Right cardiac atrium (tissue), 5 donors: ENCODE data around the gene ADM5. TPM values are rescaled to one million over a fixed set of nuclear protein-coding genes. Genes with fewer than 3 reads are reported as not detected.
A peak's percentile ranks its signal among the peaks of the same experiment; 100 is the strongest.

Experiments used
- ATAC-seq, 2 donors: fragments of 200-7000 bp; cut with Tn5 transposase; one replicate each; pipeline versions ENCODE4 v1.8.0 to v1.9.1; 2020; ENCODE audit warnings: moderate library complexity in 2 of 2, mild to moderate bottlenecking in 1 of 2
- DNase-seq, 3 donors: peaks; one replicate each; pipeline ENCODE4 v3.0.0-alpha.2; 2020
- H3K27ac ChIP-seq: one replicate; pipeline ENCODE4 v1.5.1; 2013; ENCODE audit warnings: mild to moderate bottlenecking, low read length, control low read depth, moderate library complexity
- H3K27me3 ChIP-seq: one replicate; pipeline ENCODE4 v1.6.1; 2013; ENCODE audit not compliant: control insufficient read depth, insufficient read depth
- H3K4me1 ChIP-seq: one replicate; pipeline ENCODE4 v1.6.1; 2013; ENCODE audit warnings: low read length; ENCODE audit not compliant: control insufficient read depth, insufficient read depth
- H3K4me3 ChIP-seq: one replicate; pipeline ENCODE4 v1.5.1; 2013; ENCODE audit warnings: low read length, control low read depth
- H3K9me3 ChIP-seq: one replicate; pipeline ENCODE4 v1.6.1; 2013; ENCODE audit warnings: low read length; ENCODE audit not compliant: control insufficient read depth
- WGBS: extraction: QIAGEN DNeasy Blood & Tissue Kit; methylation state at CpG from one replicate; pipeline ENCODE4 v1.1.7; 2013; 5-methylcytosine and 5-hydroxymethylcytosine counted together
- intact Hi-C, 4 donors: fragments of 100-400 bp; cut with DNase I; formaldehyde crosslinking; loops; one replicate each; pipeline versions ENCODE4 v1.11.0 to v1.14.0; 2022 to 2023
- polyA plus RNA-seq: library from polyadenylated mRNA; stranded (reverse); fragments of 200-250 nt; gene quantifications from one replicate; pipeline ENCODE4 v1.2.3, GENCODE V29; 2013
- total RNA-seq, 4 donors: library from RNA; stranded (reverse); fragmentation: NEBNext Ultra II Directional; extraction: Animal tissue kit (Norgen Biotek cat#: 25700); gene quantifications; one replicate each; pipeline ENCODE4 v1.2.1, GENCODE V29; 2021
- donor health status: healthy with polysubstance abuse.
- donor health status: DM: no; HTN: yes; CAD: no.
- donor health status: DM: no; HTN: no; CAD: no.
- donor health status: DM: no; HTN: yes; CAD: no; lungs with severe emphysema.
- donor health status: DM: yes; HTN: yes; CAD: no.

The ADM5 gene
- total and polyA plus RNA-seq, 5 donors: 0.28 to 0.82 (median 0.45) TPM

DNA sequence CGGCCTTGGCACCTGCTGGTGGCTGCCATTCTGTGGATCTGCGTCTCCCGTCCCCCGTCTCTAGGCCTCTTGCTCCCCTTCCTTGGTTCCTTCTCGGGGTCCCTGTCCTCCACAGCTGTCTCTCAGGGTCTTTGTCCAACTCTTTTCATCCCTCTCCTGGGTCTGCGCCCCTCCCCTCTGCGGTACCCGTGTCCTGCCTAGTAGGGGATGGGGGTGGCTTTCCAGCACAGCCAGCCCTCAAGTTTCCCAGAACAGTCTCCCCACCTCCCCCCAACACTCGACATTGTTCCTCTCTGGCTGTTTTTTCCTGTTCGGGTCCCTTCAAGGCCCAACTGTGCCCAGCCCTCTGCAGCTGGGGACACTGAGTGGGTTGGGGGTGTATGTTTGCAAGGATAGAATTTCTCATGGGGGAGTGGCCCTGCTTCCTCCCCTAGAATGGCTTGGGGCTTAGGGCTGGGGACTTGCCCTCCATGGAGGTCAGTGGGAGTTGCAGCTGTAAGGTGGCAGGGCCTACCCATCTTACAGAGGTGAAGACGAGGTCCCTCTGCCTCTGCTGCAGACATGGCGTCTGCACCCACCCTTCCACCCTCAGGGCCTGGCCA lies 762 bp upstream of the ADM5 start:
- no peak for ATAC-seq
- Histone ChIP-seq H3K27ac (peak overlapping the region; percentile 29), H3K4me3 (no peak overlapping the region), H3K27me3 (no peaks in the 10 kb centered on the region), H3K4me1 (no peaks in the 10 kb centered on the region), H3K9me3 (no peaks in the 10 kb centered on the region)
- intact Hi-C loops: loop anchor here in 2 of 4 donors (10.0 kb wide), 2 partner anchors 76 to 166 kb away; partner anchors contain the start of genes AP2A1 (in 1 of the 2), PTOV1 (in 1 of the 2) and TSKS (in 1 of the 2)
- peak in 2 of 3 donors; percentile 37 to 40 for DNase-seq
- WGBS: 66% methylated on average over 12 of the region's 12 CpGs

DNA sequence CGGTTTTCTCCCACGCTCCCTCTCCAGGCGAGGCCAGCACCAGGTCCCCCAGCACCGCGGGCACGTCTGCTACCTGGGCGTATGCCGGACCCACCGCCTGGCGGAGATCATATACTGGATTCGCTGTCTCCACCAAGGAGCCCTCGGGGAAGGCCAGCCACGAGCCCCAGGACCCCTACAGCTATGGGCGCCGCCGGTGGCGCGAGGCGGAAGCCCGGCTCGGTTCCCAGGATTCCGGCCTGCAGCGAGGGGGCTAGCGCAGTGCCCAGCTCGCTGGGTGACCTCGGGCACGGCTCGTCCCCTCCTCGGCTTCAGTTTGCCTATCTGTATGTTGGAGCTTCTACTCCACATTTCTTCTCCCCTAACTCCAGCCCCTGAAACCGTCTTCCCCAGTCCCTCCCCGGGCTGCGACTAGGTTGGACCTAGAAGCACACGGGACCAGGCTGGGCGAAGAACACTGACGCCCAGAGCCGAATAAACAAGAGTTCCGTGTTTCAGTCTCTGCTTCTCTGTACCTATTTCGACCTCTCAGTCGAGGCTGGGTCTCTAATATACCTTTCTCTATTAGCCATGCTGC lies 773 bp downstream of the ADM5 start:
- H3K9me3 ChIP-seq: no peaks in the 10 kb centered on the region
- 7% methylated on average over 39 of the region's 39 CpGs for WGBS
- intact Hi-C loops: no loop called here
- DNase-seq (peak in 1 of 3 donors; percentile 63), ATAC-seq (peak; percentile 2 to 8)
- no peaks in the 10 kb centered on the region for H3K27me3 ChIP-seq
- H3K4me3 ChIP-seq: peak overlapping the region; percentile 50
- peak overlapping the region; percentile 32 for H3K27ac ChIP-seq
- no peaks in the 10 kb centered on the region for H3K4me1 ChIP-seq

DNA sequence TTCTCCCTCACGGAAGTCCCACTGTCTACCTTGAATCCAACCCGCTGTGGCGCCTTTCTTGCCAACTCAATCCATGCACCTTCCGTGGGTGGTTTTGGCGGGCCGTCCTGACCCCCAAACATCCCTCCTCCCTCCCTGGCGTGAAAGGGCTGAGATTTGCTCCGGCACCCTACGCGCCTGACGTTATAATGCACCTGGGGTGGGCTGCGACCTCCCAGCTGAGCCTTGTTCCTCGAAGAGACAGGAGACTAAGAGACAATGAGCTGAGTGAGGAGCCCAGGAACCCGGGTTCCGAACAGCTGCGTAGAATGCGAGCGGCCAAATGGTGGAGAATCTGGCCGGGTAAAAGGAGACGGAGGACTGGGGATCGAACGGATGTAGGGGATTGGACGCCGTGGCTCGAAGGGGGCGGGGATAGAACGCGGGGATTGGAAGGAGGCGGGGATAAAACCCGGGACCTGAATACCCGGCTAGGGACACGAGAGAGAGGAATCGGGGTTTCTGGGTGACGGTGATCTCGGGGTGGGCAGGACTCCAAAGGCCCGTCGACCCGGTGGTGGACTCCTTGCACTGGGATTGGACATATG lies 1.4 kb downstream of the ADM5 start, which contains the start of gene CPT1C:
Gene CPT1C (plus strand): TSS at position 461 of the 587 bp plus-strand sequence. CDS start 1,137 bp downstream, outside the sequence.
- intact Hi-C loops: no loop called here
- Histone ChIP-seq H3K27ac (peak within 1 kb of the TSS; percentile 32), H3K27me3 (no peaks in the 10 kb centered on the region), H3K9me3 (no peaks in the 10 kb centered on the region), H3K4me1 (no peaks in the 10 kb centered on the region), H3K4me3 (peak within 1 kb of the TSS; percentile 50)
- 2% methylated on average over 38 of the region's 38 CpGs for WGBS
- ATAC-seq: peak; percentile 80 to 86
- DNase-seq: peak; percentile 85 to 93 (median 93)

DNA sequence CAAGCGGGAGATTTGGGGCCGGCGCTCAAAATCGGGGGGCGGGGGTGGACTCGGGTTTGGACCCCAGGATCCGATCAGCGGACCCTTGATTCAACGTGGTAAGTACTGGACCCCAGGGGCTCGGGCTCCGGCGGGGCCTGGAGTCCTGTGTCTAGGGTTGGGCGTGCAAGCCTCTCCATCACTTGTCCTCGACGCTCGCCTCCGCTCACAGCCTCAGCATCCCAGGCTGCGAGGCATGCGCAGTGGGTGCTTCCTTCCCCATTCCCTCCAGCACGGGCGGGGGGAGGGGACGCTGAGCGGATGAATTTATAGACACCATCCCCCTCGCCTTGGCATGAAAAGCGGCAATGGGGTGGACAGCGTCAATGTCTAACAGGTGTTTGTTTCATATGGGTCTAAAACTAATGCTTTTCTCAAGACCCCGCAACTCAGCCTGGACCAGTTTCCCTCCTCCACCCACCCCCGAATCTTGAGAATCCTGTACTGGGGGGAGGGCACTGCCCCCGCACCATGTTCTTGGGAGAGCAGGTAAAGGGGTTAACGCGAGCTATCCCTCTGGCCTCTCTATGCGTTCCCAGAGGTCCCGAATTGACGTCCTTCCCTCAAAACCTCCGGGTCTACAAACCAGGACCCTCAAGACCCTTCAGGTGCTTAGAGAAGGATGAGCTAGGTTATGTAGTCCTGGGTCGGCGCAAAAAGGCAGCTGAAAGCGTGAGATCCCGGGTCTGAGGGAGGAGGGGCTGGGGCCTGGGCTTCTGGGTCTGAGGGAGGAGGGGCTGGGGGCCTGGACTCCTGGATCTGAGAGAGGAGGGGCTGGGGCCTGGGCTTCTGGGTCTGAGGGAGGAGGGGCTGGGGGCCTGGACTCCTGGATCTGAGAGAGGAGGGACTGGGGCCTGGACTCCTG lies 2.1 kb downstream of the ADM5 start:
- Histone ChIP-seq H3K27ac (no peak overlapping the region), H3K27me3 (no peaks in the 10 kb centered on the region), H3K4me1 (no peaks in the 10 kb centered on the region), H3K9me3 (no peaks in the 10 kb centered on the region), H3K4me3 (peak overlapping the region; percentile 50)
- 8% methylated on average over 39 of the region's 39 CpGs for WGBS
- peak; percentile 78 to 91 (median 89) for DNase-seq
- intact Hi-C loops: no loop called here
- peak; percentile 55 to 64 for ATAC-seq

DNA sequence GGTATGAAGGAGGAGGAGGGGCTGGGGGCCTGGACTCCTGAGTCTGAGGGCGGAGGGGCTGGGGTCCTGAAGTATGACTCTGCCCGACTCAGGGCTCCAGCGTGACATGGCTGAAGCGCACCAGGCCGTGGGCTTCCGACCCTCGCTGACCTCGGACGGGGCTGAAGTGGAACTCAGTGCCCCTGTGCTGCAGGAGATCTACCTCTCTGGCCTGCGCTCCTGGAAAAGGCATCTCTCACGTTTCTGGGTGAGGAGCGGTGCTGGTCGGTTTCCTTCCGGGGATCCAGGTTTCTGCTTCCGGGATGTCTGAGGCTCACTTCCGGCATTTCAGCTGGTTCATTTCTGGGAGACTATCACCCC lies 2.7 kb downstream of the ADM5 start:
- intact Hi-C loops: no loop called here
- H3K27me3 ChIP-seq: no peaks in the 10 kb centered on the region
- no peaks in the 10 kb centered on the region for H3K9me3 ChIP-seq
- DNase-seq: peak in 2 of 3 donors; percentile 47 to 51
- no peak overlapping the region for H3K27ac ChIP-seq
- H3K4me1 ChIP-seq: no peaks in the 10 kb centered on the region
- no peak overlapping the region for H3K4me3 ChIP-seq
- 70% methylated on average over 16 of the region's 16 CpGs for WGBS
- ATAC-seq: no peak

DNA sequence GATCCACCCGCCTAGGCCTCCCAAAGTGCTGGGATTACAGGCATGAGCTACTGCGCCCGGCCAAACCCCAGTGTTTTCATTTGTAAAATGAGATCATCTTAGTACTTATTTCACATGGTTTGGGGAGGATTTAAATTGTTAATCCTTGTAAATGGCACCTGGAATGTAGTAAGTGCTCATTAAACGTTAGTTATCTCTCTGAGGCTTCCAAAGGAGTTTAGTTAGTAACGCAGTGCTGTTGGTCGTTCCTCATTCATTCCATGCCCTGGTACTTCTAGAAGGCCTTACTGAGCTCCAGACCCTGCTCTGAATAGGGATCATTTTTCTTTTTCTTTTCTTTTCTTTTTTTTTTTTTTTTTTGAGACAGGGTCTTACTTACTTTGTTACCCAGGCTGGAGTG lies 6.7 kb downstream of the ADM5 start:
- no peaks in the 10 kb centered on the region for H3K9me3 ChIP-seq
- intact Hi-C loops: no loop called here
- WGBS: 94% methylated on average over 6 of the region's 6 CpGs
- H3K27ac ChIP-seq: no peak overlapping the region
- H3K4me1 ChIP-seq: no peaks in the 10 kb centered on the region
- ATAC-seq: no peak
- no peak for DNase-seq
- no peak overlapping the region for H3K4me3 ChIP-seq
- no peaks in the 10 kb centered on the region for H3K27me3 ChIP-seq

DNA sequence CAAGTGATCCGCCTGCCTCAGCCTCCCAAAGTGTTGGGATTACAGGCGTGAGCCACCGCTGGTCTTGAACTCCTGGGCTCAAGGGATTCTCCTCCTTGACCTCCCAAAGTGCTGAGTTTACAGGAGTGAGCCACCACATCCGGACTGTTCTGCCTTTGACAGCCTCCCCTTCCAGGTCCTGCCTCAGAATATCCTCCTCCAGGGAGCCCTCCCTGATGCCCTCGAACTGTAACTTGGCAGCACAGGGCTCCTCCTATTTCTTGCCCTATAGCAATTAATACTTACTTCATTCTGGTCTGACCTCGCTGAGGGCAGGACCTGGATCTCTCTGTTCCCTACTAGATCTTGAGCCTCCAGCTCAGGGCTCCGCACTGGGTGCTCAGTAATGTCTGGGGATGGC lies 7.5 kb downstream of the ADM5 start:
- H3K27me3 ChIP-seq: no peaks in the 10 kb centered on the region
- intact Hi-C loops: no loop called here
- WGBS: 95% methylated on average over 7 of the region's 7 CpGs
- peak in 2 of 3 donors; percentile 3 to 17 for DNase-seq
- no peak overlapping the region for H3K27ac ChIP-seq
- ATAC-seq: no peak
- no peaks in the 10 kb centered on the region for H3K4me1 ChIP-seq
- no peak overlapping the region for H3K4me3 ChIP-seq
- no peaks in the 10 kb centered on the region for H3K9me3 ChIP-seq

DNA sequence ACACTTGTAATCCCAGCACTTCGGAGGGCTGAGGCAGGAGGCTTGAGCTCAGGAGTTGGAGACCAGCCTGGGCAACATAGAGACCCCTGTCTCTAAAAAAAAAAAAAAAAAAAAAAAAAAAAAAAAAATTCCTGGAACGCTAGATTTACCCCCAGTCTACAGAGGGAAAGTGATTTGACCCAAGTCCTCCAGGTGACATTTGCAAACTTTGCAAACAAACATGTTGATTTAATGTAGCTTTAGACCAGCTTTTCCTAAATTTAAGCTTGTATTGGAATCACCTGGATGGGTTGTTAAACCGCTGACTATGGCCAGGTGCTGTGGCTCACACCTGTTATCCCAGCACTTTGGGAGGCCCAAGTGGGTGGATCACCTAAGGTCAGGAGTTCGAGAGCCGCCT lies 10.0 kb downstream of the ADM5 start:
- intact Hi-C loops: no loop called here
- ATAC-seq (no peak), DNase-seq (peak in 1 of 3 donors; percentile 2)
- 96% methylated on average over 5 of the region's 5 CpGs for WGBS
- no peaks in the 10 kb centered on the region for H3K9me3 ChIP-seq
- no peaks in the 10 kb centered on the region for H3K27me3 ChIP-seq
- no peak overlapping the region for H3K27ac ChIP-seq
- H3K4me1 ChIP-seq: no peaks in the 10 kb centered on the region
- H3K4me3 ChIP-seq: no peak overlapping the region

DNA sequence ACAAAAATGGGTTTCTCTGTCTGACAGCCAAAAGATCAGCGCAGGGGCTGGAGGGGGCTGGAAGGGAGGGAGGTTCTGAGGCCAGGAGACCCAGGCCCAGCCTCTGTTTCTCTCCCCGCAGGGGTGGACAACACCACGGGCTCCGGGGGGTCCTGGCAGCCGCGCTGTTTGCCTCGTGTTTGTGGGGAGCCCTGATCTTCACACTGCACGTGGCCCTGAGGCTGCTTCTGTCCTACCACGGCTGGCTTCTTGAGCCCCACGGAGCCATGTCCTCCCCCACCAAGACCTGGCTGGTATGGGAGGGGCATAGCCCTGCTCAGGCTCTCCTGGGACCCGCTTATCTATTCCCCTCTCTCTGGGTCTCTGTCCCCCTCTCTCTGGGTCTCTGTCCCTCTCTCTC lies 11.2 kb downstream of the ADM5 start:
- Histone ChIP-seq H3K9me3 (no peaks in the 10 kb centered on the region), H3K4me1 (no peaks in the 10 kb centered on the region), H3K4me3 (no peak overlapping the region), H3K27ac (no peak overlapping the region), H3K27me3 (no peaks in the 10 kb centered on the region)
- DNase-seq: peak in 1 of 3 donors; percentile 21
- peak; percentile 22 to 36 for ATAC-seq
- intact Hi-C loops: no loop called here
- WGBS: 65% methylated on average over 11 of the region's 11 CpGs

DNA sequence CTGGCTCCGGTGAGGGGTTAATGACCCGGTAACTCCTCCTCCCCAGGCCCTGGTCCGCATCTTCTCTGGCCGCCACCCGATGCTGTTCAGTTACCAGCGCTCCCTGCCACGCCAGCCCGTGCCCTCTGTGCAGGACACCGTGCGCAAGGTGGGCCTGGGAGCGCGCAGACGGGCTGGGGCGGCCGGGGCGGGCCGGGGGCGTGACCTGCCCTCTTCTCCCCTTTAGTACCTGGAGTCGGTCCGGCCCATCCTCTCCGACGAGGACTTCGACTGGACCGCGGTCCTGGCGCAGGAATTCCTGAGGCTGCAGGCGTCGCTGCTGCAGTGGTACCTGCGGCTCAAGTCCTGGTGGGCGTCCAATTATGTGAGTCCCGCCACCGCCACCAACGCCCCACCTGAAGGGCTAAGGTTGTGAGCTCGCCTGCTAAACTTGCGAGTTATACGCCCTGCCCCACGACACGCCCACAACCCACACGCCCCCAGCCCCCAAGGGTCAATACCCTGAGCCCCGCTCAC lies 11.9 kb downstream of the ADM5 start:
- ATAC-seq (peak; percentile 22 to 25), DNase-seq (peak in 2 of 3 donors; percentile 28 to 54)
- intact Hi-C loops: no loop called here
- H3K27me3 ChIP-seq: no peaks in the 10 kb centered on the region
- H3K4me3 ChIP-seq: no peak overlapping the region
- 66% methylated on average over 40 of the region's 40 CpGs for WGBS
- no peaks in the 10 kb centered on the region for H3K4me1 ChIP-seq
- no peaks in the 10 kb centered on the region for H3K9me3 ChIP-seq
- H3K27ac ChIP-seq: no peak overlapping the region
